GM12891 (cell line): ENCODE results near the gene C1QTNF9.

Source experiments
- PAX5 ChIP-seq: IDR thresholded peaks from 2 replicates; pipeline ENCODE4 v1.6.1; 2011; ENCODE audit warnings: low read length, moderate library complexity, mild to moderate bottlenecking; ENCODE audit not compliant: insufficient read depth, severe bottlenecking
- POLR2A ChIP-seq: IDR thresholded peaks from 2 replicates; pipeline ENCODE4 v1.6.1; 2011; ENCODE audit warnings: low read depth, low read length, control low read depth
- POLR2AphosphoS5 ChIP-seq: IDR thresholded peaks from 2 replicates; pipeline ENCODE4 v1.6.1; 2011; ENCODE audit warnings: low read depth, low read length, control low read depth
- POU2F2 ChIP-seq: IDR thresholded peaks from 2 replicates; pipeline ENCODE4 v1.6.1; 2011; ENCODE audit warnings: low read depth, mild to moderate bottlenecking, control low read depth, low read length, moderate library complexity
- SPI1 ChIP-seq: IDR thresholded peaks from 2 replicates; pipeline ENCODE4 v1.6.1; 2011; ENCODE audit warnings: low read depth, low read length, control low read depth
- TAF1 ChIP-seq: IDR thresholded peaks from 2 replicates; pipeline ENCODE4 v1.6.1; 2011; ENCODE audit warnings: low read depth, low read length, control low read depth

DNA sequence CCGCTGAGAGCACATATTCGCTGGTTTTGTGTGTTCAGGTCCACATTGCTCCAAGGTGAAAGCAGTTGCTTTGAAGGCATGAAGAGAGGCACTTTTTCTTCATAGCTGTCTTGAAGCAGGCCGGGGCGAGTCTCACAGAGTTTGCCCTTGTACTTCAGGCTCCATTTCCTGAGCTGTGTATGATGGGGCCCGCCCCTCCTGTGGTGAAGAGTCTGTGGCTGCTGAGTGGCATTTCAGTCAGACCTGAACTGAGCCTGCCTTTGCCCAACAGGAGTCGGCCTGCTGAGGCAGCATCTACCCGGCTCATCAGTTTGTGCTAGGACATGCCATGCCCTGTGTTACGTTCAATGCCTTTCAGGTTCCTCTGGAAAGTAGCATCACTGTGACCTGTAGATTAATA lies 44.4 kb upstream of the C1QTNF9 start:
- no peak for TF ChIP-seq SPI1
- TF ChIP-seq POLR2A: no peak
- TF ChIP-seq TAF1: no peak
- no peak for TF ChIP-seq POLR2AphosphoS5
- no peak for TF ChIP-seq PAX5
- no peak for TF ChIP-seq POU2F2
